Measurements from ENCODE around the gene C2orf92.

C2orf92 gene

DNA sequence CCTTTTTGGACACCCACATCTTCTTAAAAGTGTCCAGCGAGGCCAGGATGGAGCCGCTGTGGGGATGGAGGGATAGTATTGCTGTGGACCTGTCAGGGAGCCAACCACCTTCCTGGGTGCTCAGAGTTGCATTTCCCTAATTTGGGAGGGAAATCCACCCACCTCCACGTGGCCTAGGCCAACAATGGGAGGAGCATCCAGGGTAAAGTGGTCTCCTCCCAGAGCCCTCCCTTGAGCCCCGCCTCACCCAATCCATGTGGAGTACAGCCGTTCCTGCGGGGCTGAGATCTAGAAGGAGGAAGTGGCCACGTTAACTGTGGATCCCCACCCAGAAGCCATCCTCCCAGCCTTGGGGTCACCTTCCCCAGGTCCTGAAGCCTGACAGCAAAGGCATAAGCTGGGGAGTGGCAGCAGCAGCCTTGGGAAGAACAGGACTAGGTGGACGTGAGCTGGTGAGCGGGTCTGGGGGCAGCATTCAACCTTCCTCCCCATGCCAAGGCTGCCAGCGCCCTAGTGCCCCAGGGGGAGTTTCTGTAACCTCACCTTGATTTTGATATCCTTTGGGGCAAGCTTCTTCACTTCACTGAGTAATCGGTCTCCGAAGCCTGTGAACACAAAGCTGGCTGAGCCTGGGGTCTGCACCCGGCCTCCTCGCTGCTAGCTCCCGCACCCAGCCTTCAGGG lies 12.5 kb upstream of the C2orf92 start:
- no peak for DNase-seq (ENCODE audit: low read depth)

GRCh38 chr2:97657986-97658690 lies 11.4 kb upstream of the C2orf92 start:
- TF ChIP-seq, protein P1, sequence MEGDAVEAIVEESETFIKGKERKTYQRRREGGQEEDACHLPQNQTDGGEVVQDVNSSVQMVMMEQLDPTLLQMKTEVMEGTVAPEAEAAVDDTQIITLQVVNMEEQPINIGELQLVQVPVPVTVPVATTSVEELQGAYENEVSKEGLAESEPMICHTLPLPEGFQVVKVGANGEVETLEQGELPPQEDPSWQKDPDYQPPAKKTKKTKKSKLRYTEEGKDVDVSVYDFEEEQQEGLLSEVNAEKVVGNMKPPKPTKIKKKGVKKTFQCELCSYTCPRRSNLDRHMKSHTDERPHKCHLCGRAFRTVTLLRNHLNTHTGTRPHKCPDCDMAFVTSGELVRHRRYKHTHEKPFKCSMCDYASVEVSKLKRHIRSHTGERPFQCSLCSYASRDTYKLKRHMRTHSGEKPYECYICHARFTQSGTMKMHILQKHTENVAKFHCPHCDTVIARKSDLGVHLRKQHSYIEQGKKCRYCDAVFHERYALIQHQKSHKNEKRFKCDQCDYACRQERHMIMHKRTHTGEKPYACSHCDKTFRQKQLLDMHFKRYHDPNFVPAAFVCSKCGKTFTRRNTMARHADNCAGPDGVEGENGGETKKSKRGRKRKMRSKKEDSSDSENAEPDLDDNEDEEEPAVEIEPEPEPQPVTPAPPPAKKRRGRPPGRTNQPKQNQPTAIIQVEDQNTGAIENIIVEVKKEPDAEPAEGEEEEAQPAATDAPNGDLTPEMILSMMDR (IDR thresholded peaks at IDR 0.05; ENCODE audit: low read depth, low read length, missing control alignments) = no peak
- no peak overlapping the region for H3K4me3 ChIP-seq (ENCODE audit: low read depth, low read length)
- DNase-seq (ENCODE audit: low read depth) = no peak

More for the DNA sequence above, 12.5 kb upstream of the C2orf92 start:
- no peak overlapping the region for H3K4me3 ChIP-seq (ENCODE audit: low read depth, low read length)
- TF ChIP-seq, protein P1 (IDR thresholded peaks at IDR 0.05; ENCODE audit: low read depth, low read length, missing control alignments) = no peak

DNA sequence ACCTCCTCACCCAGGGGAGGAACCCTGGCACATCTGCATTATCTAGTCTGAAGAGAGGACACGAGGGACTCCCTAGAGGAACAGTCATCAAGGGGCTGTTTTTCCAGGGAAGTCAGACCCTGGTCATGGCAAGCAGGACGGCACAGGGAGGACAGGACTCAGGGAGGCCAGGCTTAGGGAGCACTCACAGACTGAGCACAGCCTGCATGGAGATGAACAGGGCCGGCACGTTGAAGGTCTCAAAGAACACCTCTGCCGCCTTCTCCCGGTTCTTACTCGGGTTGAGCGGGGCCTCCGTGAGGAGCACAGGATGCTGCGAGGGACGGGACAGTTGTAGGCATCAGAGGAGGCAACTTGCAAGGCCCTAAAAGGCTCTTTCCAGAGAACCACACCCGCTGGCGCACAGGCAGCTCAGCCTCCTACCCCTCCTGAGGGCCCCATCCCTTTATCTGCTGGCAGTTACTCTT lies 10.8 kb upstream of the C2orf92 start:
- DNase-seq (ENCODE audit: low read depth) = no peak
- TF ChIP-seq, protein P1 (IDR thresholded peaks at IDR 0.05; ENCODE audit: low read depth, low read length, missing control alignments) = no peak

DNA sequence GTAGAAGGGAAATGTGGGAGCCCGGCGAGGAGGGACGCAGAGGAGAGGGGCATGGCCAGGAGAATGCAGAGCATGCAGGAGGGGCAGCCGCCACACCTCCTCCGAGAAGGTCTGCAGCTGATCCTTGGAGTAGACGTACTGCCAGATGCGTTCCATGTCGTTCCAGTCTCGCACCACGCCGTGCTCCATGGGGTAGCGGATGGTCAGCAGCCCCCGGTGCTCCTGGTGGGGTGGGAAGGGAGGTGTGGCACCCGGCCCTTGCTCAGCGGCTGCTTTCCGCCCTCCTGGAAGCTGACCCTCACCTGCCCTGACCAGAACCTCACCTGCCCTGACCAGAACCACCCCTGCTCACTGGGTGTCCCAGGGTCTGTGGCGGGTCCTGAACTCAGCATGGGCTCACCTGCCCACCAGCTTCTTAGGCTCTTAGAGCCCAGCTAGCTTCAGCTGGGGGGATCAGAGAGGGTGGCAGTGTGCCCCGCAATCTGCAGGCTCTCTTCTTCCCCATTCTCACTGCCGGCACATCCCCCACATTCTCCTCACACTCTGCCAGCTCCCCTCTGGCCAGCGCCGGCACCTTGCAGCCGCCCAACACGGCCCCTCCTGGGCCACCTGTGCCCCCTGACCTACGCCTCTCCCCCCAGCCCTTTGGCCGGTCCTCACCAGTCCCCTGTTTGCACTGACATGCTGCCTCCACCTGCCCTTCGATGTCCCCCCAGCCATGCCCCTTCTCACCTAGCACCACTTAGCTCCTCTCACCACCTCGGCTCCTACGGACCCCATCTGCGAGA lies 10.1 kb upstream of the C2orf92 start:
- TF ChIP-seq, protein P1 (IDR thresholded peaks at IDR 0.05; ENCODE audit: low read depth, low read length, missing control alignments) = no peak
- DNase-seq (ENCODE audit: low read depth) = no peak
- H3K4me3 ChIP-seq (ENCODE audit: low read depth, low read length) = no peak overlapping the region

More for the DNA sequence above, 10.8 kb upstream of the C2orf92 start:
- no peak overlapping the region for H3K4me3 ChIP-seq (ENCODE audit: low read depth, low read length)

DNA sequence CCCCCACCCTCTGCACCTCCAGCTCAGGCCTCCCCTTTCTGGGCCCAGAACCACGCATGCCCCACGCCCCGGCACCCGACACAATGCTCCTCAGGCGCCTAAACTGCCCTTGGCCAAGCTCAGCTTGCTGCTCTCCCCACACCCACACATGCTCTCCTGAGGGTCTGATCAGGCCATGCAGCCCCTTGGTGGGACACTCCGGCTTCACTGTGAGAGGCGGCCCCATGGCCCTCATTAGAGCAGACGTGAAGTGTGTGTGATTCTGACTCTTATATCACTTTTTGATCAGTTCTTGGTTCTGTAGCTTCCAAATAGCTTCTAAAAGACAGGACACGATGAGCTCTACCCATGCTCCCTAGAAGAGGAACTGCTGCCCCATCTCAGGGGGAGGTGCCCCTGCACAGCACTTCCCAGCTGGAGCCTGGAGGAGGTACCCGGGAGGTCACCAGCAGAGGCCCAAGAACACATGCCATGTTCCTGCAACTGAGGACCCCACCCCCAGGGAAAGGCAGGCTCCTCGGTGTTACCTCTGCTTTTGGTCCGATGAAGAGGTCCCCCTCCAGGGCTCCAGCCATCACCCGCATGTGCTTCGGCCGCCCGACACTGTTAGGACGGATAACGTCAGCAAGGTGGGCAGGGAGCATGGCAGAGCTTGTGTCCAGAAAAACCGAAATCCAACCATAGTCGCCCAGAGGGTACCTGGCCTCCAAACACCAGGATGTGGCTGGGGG lies 9.3 kb upstream of the C2orf92 start:
- TF ChIP-seq, protein P1 (IDR thresholded peaks at IDR 0.05; ENCODE audit: low read depth, low read length, missing control alignments) = no peak
- DNase-seq (ENCODE audit: low read depth) = no peak
- H3K4me3 ChIP-seq (ENCODE audit: low read depth, low read length) = no peak overlapping the region

DNA sequence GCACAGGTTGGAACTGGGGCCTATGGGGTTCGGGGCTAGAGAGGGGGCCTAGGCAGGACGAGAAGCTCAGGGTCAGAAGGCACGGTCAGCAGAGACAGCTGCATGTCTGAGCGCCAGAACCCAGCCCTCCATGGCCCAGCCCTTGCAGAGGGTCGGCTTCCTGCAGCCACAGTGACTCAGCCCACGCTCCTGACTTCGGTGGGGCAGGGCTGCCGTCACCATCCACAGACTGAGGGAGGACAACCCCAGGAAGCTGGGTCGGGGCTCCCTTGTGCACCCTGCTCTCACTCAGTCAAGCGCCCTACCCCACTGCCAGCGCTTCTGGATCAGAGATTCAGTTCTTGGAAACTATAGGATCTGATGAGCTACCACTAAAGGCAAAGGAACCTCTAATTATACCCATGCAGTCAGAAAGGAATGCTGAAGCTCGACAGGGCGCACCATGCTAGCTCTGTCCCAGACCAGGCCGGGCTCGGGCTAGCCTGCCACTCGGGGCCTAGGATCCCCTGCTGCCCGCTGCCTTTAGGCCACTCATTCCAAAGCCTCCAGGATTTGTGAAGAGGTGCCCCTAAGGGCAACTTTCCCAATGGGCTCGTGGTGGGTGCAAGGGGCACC lies 8.6 kb upstream of the C2orf92 start:
- TF ChIP-seq, protein P1 (IDR thresholded peaks at IDR 0.05; ENCODE audit: low read depth, low read length, missing control alignments) = no peak
- H3K4me3 ChIP-seq (ENCODE audit: low read depth, low read length) = no peak overlapping the region
- no peak for DNase-seq (ENCODE audit: low read depth)
